ENCODE results near the gene HYI. TPM values are rescaled to one million over a fixed set of nuclear protein-coding genes. Genes with fewer than 3 reads are reported as not detected.

HYI gene
- total and polyA plus RNA-seq, 7 donors = 40.4 to 104 (median 72.8) TPM

DNA sequence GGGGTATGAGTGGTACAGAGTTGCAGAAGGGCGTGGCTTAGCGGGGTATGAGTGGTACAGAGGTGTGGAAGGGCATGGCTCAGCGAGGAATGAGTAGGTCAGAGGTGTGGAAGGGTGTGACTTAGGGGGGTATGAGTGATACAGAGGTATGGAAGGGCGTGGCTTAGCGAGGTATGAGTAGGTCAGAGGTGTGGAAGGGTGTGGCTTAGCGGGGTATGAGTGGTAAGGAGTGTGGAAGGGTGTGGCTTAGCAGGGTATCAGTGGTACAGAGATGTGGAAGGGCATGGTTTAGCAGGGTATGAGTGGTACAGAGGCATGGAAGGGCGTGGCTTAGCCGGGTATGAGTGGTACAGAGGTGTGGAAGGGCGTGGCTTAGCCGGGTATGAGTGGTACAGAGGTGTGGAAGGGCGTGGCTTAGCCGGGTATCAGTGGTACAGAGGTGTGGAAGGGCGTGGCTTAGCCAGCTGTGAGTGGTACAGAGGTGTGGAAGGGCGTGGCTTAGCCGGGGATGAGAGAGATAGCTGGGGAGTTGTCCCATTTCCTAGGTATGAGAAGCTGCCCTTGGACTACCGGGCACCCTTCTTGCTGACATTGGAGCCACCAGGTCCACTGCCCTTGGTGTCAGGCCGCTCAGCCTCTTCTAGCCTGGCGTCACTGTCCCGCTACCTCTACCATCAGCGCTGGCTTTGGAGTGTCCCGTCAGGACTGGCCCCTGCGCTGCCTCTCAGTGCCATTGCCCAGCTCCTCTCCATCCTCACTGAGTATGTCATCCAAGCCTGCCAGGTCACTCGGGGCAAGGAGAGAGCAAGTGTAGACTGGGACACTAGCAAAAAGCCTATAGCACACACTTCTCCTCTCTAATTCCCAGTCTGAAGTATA lies 29.8 kb downstream of the HYI start:
- Histone ChIP-seq H3K4me3 (no peak overlapping the region), H3K36me3 (peaks cover 73 to 97% (median 92%) of the 10 kb centered on the region in 4 donors), H3K4me1 (no peaks in the 10 kb centered on the region), H3K9me3 (no peaks in the 10 kb centered on the region), H3K27ac (no peak overlapping the region), H3K27me3 (no peaks in the 10 kb centered on the region)
- 65 to 88% methylated on average over 23 of the region's 23 CpGs for WGBS, 2 donors
- intact Hi-C loops (cut with DNase I) = no loop called here
- DNase-seq = no peak
- TF ChIP-seq EP300 (IDR thresholded peaks at IDR 0.05) (no peak), POLR2AphosphoS5 (IDR thresholded peaks at IDR 0.05) (no peak), POLR2A (IDR thresholded peaks at IDR 0.05) (no peak)
- TF ChIP-seq, protein P1, sequence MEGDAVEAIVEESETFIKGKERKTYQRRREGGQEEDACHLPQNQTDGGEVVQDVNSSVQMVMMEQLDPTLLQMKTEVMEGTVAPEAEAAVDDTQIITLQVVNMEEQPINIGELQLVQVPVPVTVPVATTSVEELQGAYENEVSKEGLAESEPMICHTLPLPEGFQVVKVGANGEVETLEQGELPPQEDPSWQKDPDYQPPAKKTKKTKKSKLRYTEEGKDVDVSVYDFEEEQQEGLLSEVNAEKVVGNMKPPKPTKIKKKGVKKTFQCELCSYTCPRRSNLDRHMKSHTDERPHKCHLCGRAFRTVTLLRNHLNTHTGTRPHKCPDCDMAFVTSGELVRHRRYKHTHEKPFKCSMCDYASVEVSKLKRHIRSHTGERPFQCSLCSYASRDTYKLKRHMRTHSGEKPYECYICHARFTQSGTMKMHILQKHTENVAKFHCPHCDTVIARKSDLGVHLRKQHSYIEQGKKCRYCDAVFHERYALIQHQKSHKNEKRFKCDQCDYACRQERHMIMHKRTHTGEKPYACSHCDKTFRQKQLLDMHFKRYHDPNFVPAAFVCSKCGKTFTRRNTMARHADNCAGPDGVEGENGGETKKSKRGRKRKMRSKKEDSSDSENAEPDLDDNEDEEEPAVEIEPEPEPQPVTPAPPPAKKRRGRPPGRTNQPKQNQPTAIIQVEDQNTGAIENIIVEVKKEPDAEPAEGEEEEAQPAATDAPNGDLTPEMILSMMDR (IDR thresholded peaks at IDR 0.05) = no peak

DNA sequence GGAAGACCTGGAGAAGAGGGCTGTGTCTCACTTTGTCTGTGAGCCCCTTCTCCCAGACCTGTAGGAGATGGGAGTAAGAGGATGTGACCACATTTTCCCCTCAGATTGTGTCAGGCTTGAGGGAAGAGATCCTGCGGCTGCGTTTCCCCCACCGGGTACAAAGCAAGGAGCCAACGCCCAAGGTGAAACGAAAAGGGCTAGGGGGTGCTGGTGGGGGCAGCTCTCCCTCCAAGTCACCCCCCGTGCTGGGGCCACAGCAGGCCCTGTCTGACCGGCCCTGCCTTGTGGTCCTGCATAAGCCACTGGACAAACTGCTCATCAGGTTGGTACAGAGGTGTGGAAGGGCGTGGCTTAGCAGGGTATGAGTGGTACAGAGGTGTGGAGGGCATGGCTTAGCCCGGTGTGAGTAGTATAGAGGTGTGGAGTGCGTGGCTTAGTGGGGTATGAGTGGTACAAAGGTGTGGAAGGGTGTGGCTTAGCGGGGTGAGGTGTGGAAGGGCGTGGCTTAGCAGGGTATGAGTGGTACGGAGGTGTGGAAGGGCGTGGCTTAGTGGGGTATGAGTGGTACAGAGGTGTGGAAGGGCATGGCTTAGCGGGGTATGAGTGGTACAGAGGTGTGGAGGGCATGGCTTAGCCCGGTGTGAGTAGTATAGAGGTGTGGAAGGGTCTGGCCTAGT lies 30.6 kb downstream of the HYI start:
- Histone ChIP-seq H3K4me1 (no peaks in the 10 kb centered on the region), H3K36me3 (peaks cover 79 to 98% (median 93%) of the 10 kb centered on the region in 4 donors), H3K9me3 (no peaks in the 10 kb centered on the region), H3K27me3 (no peaks in the 10 kb centered on the region), H3K27ac (no peak overlapping the region), H3K4me3 (no peak overlapping the region)
- DNase-seq = no peak
- intact Hi-C loops (cut with DNase I) = no loop called here
- TF ChIP-seq, protein P1 (IDR thresholded peaks at IDR 0.05) = no peak
- WGBS, 2 donors = 85 to 96% methylated on average over 16 of the region's 16 CpGs

DNA sequence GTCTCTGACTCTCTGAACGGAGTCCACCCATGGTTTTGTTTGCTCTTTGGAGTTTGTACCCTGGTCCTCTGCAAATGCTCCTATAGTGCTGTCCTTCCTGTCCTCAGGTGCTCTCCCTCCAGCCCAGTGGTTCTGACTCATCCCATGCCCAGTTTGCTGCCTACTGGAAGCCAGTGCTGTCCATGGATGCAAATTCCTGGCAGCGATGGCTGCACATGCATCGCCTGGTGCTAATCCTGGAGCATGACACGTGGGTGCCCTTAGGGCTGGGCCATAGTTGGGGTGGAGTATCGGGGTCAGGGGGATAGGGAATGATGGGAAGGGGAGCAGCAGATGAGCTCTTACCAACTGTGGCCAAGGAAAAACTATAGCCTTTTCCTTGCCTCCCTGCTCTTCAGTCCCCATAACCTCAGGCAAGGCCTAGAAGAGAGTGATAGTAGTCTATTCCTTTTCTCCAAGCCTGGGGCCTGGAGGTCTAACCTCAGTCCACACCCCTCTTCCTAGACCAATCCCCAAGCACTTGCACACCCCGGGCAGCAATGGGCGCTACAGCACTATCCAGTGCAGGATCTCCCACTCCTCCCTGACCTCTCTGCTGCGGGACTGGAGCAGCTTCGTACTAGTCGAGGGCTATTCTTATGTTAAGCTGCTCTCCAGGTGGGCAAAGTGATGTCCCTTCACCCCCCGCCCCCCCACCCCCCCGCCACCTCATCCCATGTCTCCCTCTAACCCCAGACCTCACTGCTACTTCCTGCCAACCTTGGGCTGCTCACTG lies 31.6 kb downstream of the HYI start:
- WGBS, 2 donors = 96 to 98% methylated on average over 12 of the region's 12 CpGs
- intact Hi-C loops (cut with DNase I) = no loop called here
- Histone ChIP-seq H3K36me3 (peaks cover 71 to 95% (median 91%) of the 10 kb centered on the region in 4 donors), H3K9me3 (no peaks in the 10 kb centered on the region), H3K4me3 (no peak overlapping the region), H3K27ac (no peak overlapping the region), H3K4me1 (no peaks in the 10 kb centered on the region), H3K27me3 (no peaks in the 10 kb centered on the region)
- TF ChIP-seq EP300 (IDR thresholded peaks at IDR 0.05) (no peak), POLR2A (IDR thresholded peaks at IDR 0.05) (no peak), POLR2AphosphoS5 (IDR thresholded peaks at IDR 0.05) (no peak)
- TF ChIP-seq, protein P1 (IDR thresholded peaks at IDR 0.05) = no peak
- no peak for DNase-seq

DNA sequence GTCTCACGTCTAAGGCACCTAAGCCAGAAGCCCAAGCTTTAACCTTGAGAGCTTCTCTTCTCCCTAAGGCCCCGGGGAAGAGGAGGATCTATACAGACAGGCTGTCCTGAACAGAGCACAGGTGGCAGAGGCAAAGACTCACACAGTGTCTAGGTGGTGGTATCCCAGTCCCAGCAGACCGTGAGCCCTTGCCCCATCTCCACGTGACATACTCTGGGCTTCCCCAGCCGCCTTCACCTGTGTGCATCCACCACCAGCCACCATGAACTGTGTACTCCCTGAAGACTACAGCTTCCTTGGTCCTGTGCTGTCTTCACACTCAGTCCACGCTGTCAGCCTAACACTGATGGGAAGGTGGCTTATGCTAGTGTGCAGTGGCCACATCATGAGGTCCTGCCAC lies 32.3 kb downstream of the HYI start:
- 96 to 97% methylated on average over 6 of the region's 6 CpGs for WGBS, 2 donors
- Histone ChIP-seq H3K4me3 (no peak overlapping the region), H3K27me3 (no peaks in the 10 kb centered on the region), H3K36me3 (peaks cover 63 to 95% (median 91%) of the 10 kb centered on the region in 4 donors), H3K9me3 (no peaks in the 10 kb centered on the region), H3K27ac (no peak overlapping the region), H3K4me1 (no peaks in the 10 kb centered on the region)
- DNase-seq = no peak
- intact Hi-C loops (cut with DNase I) = no loop called here
- TF ChIP-seq, protein P1 (IDR thresholded peaks at IDR 0.05) = no peak
